Iris pigment epithelial cell (primary cell): ENCODE results near the gene MBTPS1.

Experiments
- DNase-seq: peaks from one replicate; pipeline ENCODE4 v3.0.0-alpha.2; 2011; ENCODE audit warnings: low read depth

MBTPS1 gene

GRCh38 chr16:84004442-84004841 lies 112.3 kb downstream of the MBTPS1 start:
- DNase-seq: no peak
